ENCODE measurements around the gene CWC25.

The CWC25 gene

GRCh38 chr17:38815576-38816193, 9.4 kb downstream of the CWC25 start:
- peak; percentile 56 for TF ChIP-seq CTCF (IDR thresholded peaks at IDR 0.05; ENCODE audit: control insufficient read depth, insufficient read depth, low read depth, low read length, missing control alignments)
- DNase-seq (ENCODE audit: low read depth): peak; percentile 56
- H3K4me3 ChIP-seq (ENCODE audit: control insufficient read depth, low read depth, low read length): no peak overlapping the region

GRCh38 chr17:38809828-38810227, 15.3 kb downstream of the CWC25 start:
- no peak for TF ChIP-seq CTCF (IDR thresholded peaks at IDR 0.05; ENCODE audit: control insufficient read depth, insufficient read depth, low read depth, low read length, missing control alignments)
- H3K4me3 ChIP-seq (ENCODE audit: control insufficient read depth, low read depth, low read length): no peak overlapping the region
- no peak for DNase-seq (ENCODE audit: low read depth)

GRCh38 chr17:38800237-38800760, 24.8 kb downstream of the CWC25 start:
- DNase-seq (ENCODE audit: low read depth): no peak
- peak overlapping the region; percentile 50 for H3K4me3 ChIP-seq (ENCODE audit: control insufficient read depth, low read depth, low read length)
- no peak for TF ChIP-seq CTCF (IDR thresholded peaks at IDR 0.05; ENCODE audit: control insufficient read depth, insufficient read depth, low read depth, low read length, missing control alignments)

GRCh38 chr17:38799501-38800236, 25.5 kb downstream of the CWC25 start, which contains the start of gene PIP4K2B:
Gene PIP4K2B, minus strand, starts transcription at chr17:38799556. Its CDS starts 132 bp downstream, at chr17:38799424.
- no peak for TF ChIP-seq CTCF (IDR thresholded peaks at IDR 0.05; ENCODE audit: control insufficient read depth, insufficient read depth, low read depth, low read length, missing control alignments)
- peak within 1 kb of the TSS; percentile 50 for H3K4me3 ChIP-seq (ENCODE audit: control insufficient read depth, low read depth, low read length)
- DNase-seq (ENCODE audit: low read depth): peak; percentile 94

GRCh38 chr17:38798614-38799500, 26.3 kb downstream of the CWC25 start:
- no peak for DNase-seq (ENCODE audit: low read depth)

More at GRCh38 chr17:38798614-38799500, 26.3 kb downstream of the CWC25 start:
- peak overlapping the region; percentile 50 for H3K4me3 ChIP-seq (ENCODE audit: control insufficient read depth, low read depth, low read length)
- TF ChIP-seq CTCF (IDR thresholded peaks at IDR 0.05; ENCODE audit: control insufficient read depth, insufficient read depth, low read depth, low read length, missing control alignments): no peak
